LNCaP clone FGC (cell line): ENCODE results near the gene PDCD10.
A peak's percentile ranks its signal among the peaks of the same experiment; 100 is the strongest.

Source experiments
- DNase-seq: peaks from one replicate; pipeline ENCODE4 v3.0.0-alpha.2; 2011; ENCODE audit warnings: low read depth
- H3K4me3 ChIP-seq: 2 replicates; pipeline ENCODE4 v1.5.1; 2011; ENCODE audit warnings: mild to moderate bottlenecking, low read depth, low read length, control low read depth
- TF ChIP-seq, protein P1 (sequence below): IDR thresholded peaks from 2 replicates; pipeline ENCODE4 v1.5.1; 2012; ENCODE audit warnings: mild to moderate bottlenecking; ENCODE audit not compliant: control insufficient read depth, insufficient read depth; ENCODE audit errors: extremely low read depth

PDCD10 gene

DNA sequence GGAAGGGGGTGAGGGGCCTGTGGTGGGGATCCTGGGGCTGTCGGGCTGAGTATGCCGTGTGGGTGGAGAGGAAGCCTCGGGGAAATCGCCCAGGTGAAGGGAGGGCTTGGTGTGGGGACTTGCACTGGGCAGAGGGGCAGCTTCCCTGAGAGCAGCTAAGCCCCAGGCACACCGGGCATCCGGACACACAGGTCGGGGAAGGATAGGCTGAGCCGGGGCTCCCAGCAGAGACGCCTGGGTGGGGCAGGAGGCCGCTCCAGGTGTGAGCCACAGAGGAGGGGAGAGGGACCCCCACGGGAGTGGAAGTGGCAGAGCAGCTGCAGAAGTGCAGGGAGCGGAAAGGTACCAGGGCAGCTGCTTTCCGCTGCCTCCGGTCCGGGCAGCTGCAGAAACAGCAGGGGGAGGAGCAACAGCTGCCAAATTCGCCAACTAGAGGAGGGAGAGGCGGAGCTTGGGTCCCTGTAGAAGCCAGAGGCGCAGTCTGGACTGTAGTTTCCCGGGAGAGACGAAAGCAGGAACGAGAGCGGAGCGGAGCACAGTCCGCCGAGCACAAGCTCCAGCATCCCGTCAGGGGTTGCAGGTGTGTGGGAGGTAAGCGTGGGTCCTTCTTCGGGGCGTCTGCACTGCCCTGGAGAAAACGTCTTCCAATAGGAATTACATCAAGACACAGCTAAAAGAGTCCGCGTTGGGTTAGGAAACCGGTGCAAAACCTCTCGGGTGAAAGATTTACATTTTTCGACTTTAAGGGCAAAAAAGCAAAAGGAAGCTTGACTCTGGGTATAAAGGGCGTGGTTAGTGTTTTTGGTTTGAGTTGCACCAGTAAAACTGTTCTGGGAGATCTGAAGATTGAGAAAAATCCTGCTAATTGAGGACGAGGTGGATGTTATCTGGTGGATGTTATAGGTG, 794 bp upstream of the PDCD10 start, which contains the start of gene SERPINI1:
Gene SERPINI1 (plus strand): TSS at position 489 of the 906 bp plus-strand sequence. CDS start 53,408 bp downstream, outside the sequence.
- H3K4me3 ChIP-seq = peak within 1 kb of the TSS; percentile 82
- TF ChIP-seq, protein P1, sequence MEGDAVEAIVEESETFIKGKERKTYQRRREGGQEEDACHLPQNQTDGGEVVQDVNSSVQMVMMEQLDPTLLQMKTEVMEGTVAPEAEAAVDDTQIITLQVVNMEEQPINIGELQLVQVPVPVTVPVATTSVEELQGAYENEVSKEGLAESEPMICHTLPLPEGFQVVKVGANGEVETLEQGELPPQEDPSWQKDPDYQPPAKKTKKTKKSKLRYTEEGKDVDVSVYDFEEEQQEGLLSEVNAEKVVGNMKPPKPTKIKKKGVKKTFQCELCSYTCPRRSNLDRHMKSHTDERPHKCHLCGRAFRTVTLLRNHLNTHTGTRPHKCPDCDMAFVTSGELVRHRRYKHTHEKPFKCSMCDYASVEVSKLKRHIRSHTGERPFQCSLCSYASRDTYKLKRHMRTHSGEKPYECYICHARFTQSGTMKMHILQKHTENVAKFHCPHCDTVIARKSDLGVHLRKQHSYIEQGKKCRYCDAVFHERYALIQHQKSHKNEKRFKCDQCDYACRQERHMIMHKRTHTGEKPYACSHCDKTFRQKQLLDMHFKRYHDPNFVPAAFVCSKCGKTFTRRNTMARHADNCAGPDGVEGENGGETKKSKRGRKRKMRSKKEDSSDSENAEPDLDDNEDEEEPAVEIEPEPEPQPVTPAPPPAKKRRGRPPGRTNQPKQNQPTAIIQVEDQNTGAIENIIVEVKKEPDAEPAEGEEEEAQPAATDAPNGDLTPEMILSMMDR = no peak
- DNase-seq = peak; percentile 90

DNA sequence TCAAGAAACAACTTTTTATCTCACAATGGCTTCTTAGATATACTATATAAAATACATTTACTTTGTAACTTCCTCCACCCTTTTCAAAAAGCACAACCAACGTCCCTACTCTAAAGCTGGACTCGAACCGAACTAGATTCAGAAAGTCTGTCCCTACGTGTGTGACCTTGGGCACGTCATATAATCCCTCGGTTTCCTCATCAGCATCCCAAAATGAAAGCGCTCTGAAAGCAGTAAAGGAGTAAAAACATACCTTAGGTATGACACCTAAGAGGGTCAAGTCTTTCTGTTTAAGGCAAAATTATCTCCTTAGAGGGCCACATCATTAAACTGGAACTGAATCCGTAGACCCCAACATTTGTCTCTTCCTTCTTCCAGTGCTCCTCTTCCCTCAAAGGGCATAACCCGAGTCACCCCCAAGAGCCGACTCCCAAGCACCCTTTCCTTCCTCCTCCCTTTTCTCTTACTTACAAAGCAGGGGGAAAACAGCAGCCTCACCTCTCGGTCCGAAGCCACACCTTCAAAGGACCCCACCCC, 663 bp downstream of the PDCD10 start:
- peak overlapping the region; percentile 82 for H3K4me3 ChIP-seq
- no peak for DNase-seq
- TF ChIP-seq, protein P1 = no peak

DNA sequence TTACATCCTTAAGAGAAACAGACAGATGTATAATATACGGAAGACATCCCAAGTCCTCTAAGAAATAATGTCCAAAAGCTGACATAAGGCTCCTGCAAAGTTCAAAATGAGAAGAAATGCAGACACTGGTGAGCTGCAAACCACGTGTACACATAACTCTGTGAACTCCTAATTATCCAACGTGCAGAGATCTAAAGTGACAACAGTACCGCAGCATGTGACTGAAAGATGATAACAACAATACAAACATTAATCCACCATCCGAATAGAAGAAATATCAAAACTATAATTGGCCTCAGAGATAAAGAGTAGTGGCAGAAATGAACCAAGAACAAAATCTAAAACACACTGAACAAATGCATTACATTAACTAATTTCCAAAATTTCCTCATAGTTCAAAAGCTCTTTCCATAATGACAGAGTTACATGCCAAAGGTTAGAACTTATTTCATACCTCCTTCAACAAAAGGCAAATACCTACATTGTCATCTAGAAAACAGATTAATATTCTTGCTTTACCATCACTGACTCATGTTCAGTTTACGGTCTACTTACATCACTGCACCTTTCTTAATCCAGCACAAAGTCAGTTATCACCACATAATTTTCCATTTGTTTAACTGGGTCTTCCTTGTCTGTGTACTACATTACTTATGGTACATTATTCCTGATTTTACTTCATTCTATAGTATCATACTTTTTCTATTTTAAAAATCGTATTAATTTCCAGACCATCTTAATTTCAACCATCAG, 2.2 kb downstream of the PDCD10 start:
- H3K4me3 ChIP-seq = no peak overlapping the region
- TF ChIP-seq, protein P1 = no peak
- DNase-seq = no peak

DNA sequence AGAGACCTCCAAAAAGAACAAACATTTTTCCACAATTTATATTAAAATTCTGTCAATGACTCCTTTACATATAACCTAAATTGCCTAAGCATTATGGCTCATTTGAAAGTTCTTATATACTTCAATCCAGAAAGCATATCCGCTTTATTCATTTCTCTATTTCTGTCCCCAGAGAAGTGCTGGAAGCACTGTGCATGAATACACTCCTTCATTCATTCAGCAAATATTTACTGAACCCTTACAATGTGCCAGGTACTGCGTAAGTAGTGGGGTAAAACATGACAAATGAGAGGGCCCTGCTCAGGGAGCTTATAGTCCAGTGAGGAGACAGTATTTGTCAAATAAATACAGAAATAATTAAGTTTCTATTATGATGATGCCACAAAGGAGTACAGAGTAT, 3.3 kb downstream of the PDCD10 start:
- no peak for DNase-seq
- no peak overlapping the region for H3K4me3 ChIP-seq
- TF ChIP-seq, protein P1 = no peak

DNA sequence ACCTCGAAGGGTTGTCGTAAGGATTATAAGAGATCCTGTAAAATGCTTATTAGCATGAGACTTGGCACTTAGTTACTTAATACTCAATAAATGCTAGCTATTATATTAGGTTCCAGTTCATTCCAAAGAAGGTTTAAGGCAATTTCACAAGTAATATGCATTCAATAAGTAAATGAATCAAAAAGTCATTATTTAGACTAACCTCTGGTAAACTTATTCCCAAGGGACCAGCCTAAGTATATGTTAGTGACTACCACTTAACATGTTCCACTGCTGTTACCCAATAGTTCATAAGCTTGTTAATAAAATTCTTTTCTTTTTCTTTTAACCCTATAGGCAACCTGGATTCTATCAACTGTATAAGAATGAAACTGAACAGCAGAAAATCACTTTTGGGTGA, 5.1 kb downstream of the PDCD10 start:
- no peak for DNase-seq
- TF ChIP-seq, protein P1 = no peak
- no peak overlapping the region for H3K4me3 ChIP-seq

DNA sequence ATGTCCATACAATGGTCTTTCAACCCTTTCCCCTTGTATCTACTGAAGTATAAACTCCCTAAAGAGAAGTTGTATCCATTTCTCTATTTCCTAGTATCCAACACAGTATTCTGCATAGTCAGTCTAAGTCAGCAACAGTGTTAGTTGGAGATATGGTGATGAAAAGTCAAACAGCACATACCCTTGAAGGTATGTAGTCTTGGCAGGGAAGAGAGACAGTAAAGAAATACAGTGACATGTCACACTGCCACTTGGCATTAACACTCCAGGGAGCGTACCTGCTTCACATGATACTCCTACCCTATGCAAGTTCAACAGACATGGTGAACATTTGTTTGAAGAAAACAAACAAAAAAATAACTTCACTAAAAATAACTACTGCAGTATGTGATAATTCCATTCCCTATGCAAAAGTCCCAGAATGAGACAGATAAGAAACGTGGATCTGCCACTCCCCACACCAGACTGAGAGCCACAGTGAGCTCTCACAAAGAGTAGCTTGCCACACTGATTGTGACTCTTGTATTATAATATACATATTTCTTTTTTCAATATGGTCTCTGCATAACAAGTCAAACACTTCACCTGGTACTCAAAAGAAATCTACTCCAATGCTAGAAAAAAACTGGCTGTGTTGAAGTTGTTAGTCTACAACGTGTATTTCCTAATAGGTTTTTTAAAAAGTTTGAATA, 5.9 kb downstream of the PDCD10 start:
- no peak for DNase-seq
- TF ChIP-seq, protein P1 = no peak
- H3K4me3 ChIP-seq = no peak overlapping the region
